AG04449 (cell line): Measurements from ENCODE around the gene CLCN7.
"Not testable (repeated sequence)": the region's sequence is repeated elsewhere in the genome, so short reads cannot be mapped to it uniquely, and the experiment has no call there.

ENCODE experiments used
- CTCF ChIA-PET: fragments of 350-600 bp; formaldehyde crosslinking; extraction: SDS; loops from one replicate; lab custom pipeline; 2021; ENCODE audit warnings: antibody characterized with exemption; lab: Yijun Ruan, JAX
- POLR2A ChIA-PET: fragments of 400-600, 350-600 bp; formaldehyde crosslinking; extraction: SDS; loops from one replicate; lab custom pipeline; 2020; ENCODE audit warnings: antibody characterized with exemption, inconsistent platforms; lab: Yijun Ruan, JAX
- DNase-seq: peaks from one replicate; pipeline ENCODE4 v3.0.0-alpha.2; 2010; ENCODE audit warnings: low read depth, low spot score
- H3K4me3 ChIP-seq: 2 replicates; pipeline ENCODE4 v1.5.1; 2011; ENCODE audit warnings: low read depth, mild to moderate bottlenecking, control low read depth, low read length
- CTCF ChIP-seq: IDR thresholded peaks from one replicate; pipeline ENCODE4 v1.5.1; 2011; ENCODE audit warnings: mild to moderate bottlenecking, moderate library complexity, low read length, control low read depth, inconsistent platforms; ENCODE audit not compliant: insufficient read depth; ENCODE audit errors: missing control alignments

Gene CLCN7

GRCh38 chr16:1471569-1472194, 3.1 kb downstream of the CLCN7 start:
- no peak for TF ChIP-seq CTCF
- ChIA-PET CTCF (no interaction called here), POLR2A (no interaction called here)
- no peak for DNase-seq
- no peak overlapping the region for H3K4me3 ChIP-seq

GRCh38 chr16:1470481-1471251, 4.2 kb downstream of the CLCN7 start:
- CTCF ChIA-PET = no interaction called here
- POLR2A ChIA-PET = no interaction called here
- TF ChIP-seq CTCF = no peak
- DNase-seq = no peak
- H3K4me3 ChIP-seq = no peak overlapping the region

GRCh38 chr16:1469693-1470201, 5.1 kb downstream of the CLCN7 start:
- no peak overlapping the region for H3K4me3 ChIP-seq
- no peak for DNase-seq
- TF ChIP-seq CTCF = no peak
- ChIA-PET POLR2A (no interaction called here), CTCF (no interaction called here)

- CTCF ChIA-PET, POLR2A ChIA-PET, H3K4me3 ChIP-seq, DNase-seq: not testable (repeated sequence)
Observed at GRCh38 chr16:1469141-1469540, 5.7 kb downstream of the CLCN7 start.

- DNase-seq = no peak
- ChIA-PET CTCF (no interaction called here), POLR2A (no interaction called here)
- no peak overlapping the region for H3K4me3 ChIP-seq
- no peak for TF ChIP-seq CTCF
Observed at GRCh38 chr16:1468426-1468810, 6.4 kb downstream of the CLCN7 start.

GRCh38 chr16:1466968-1467521, 7.8 kb downstream of the CLCN7 start:
- H3K4me3 ChIP-seq = no peak overlapping the region
- no peak for DNase-seq
- POLR2A ChIA-PET = no interaction called here
- no peak for TF ChIP-seq CTCF
- CTCF ChIA-PET = no interaction called here

GRCh38 chr16:1466054-1466453, 8.8 kb downstream of the CLCN7 start:
- TF ChIP-seq CTCF = no peak
- DNase-seq = no peak
- CTCF ChIA-PET = no interaction called here
- POLR2A ChIA-PET = no interaction called here
- no peak overlapping the region for H3K4me3 ChIP-seq
